Muscle layer of colon (tissue), 2 donors: ENCODE measurements around the gene LCE2A.
"Not testable (repeated sequence)": the region's sequence is repeated elsewhere in the genome, so short reads cannot be mapped to it uniquely, and the experiment has no call there.

ENCODE experiments used
- H3K27ac ChIP-seq: one replicate; pipeline ENCODE4 v1.7.0; 2013; ENCODE audit warnings: low read depth, mild to moderate bottlenecking, low read length, moderate library complexity
- H3K27me3 ChIP-seq, 2 donors: one replicate each; pipeline ENCODE4 v1.7.0; 2013; ENCODE audit warnings: low read length in 2 of 2, mild to moderate bottlenecking in 2 of 2; ENCODE audit not compliant: insufficient read depth in 2 of 2, control insufficient read depth in 1 of 2
- H3K36me3 ChIP-seq: one replicate; pipeline ENCODE4 v1.7.0; 2013; ENCODE audit warnings: mild to moderate bottlenecking, low read length; ENCODE audit not compliant: insufficient read depth
- H3K4me1 ChIP-seq: one replicate; pipeline ENCODE4 v1.7.0; 2013; ENCODE audit warnings: mild to moderate bottlenecking, low read length; ENCODE audit not compliant: insufficient read depth
- H3K4me3 ChIP-seq, 2 donors: one replicate each; pipeline ENCODE4 v1.7.0; 2013; ENCODE audit warnings: low read length in 2 of 2, low read depth in 1 of 2, mild to moderate bottlenecking in 1 of 2, moderate library complexity in 1 of 2
- H3K9ac ChIP-seq: one replicate; pipeline ENCODE4 v1.7.0; 2013; ENCODE audit warnings: low read length
- H3K9me3 ChIP-seq: one replicate; pipeline ENCODE4 v1.7.0; 2013; ENCODE audit warnings: mild to moderate bottlenecking, low read length
- donor health status: abdominal sarcoma.
- donor health status: Adenocarcinoma of cecum.

Gene LCE2A, protein sequence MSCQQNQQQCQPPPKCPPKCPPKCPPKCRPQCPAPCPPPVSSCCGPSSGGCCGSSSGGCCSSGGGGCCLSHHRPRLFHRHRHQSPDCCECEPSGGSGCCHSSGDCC

DNA sequence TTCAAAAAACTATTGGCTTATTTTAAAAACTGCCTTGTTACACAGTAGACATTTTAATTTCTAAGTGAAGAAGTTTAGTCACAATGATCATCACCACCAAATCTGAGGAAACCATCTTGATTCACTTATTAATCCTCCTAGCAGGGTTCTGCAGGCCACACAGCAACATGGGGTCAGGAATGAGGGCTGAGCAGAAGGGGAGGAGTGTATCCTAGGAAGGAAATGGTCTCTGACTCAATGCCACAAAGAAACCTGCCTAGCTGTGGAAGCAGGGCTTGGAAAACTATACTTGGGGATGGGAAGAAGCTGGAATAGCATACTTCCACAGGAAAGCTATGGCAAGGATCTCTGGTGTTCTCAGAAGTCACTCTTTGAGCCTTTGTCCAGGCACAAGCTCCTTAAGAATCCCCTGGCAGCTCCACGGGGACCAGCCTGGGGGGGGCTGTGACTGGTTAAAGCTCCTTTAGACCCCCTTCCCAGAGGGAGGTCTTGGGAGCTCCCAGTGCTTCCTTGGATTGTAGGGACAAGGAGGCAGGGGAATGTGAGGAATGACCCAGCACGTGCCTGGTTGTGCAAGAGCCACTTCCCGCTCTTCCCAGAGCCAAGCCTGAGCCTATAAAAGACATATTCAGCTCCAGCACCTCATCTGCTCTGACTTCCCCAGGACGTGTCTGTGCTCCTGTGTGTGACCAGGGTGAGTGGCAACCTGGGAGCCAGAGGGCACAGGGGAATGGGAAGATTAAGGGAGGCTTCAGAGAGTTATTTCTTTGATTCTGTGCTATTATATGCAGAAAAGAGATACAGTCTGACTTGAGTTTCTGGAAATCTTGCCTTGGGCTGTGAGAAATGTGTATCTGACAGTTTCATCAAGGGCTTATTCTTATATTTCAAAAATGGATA, at the start of gene LCE2A:
Gene LCE2A (plus strand): TSS at position 645 of the 900 bp plus-strand sequence. CDS start 557 bp downstream, outside the sequence.
- Histone ChIP-seq H3K27me3 (no peaks in the 10 kb centered on the region), H3K4me3 (no peak within 1 kb of the TSS), H3K4me1 (no peaks in the 10 kb centered on the region), H3K9me3 (no peaks in the 10 kb centered on the region), H3K36me3 (no peaks in the 10 kb centered on the region), H3K27ac (no peak within 1 kb of the TSS), H3K9ac (no peak within 1 kb of the TSS)

GRCh38 chr1:152654110-152654509, 44.0 kb upstream of the LCE2A start:
- Histone ChIP-seq H3K4me1 (no peaks in the 10 kb centered on the region), H3K27ac (no peak overlapping the region), H3K36me3 (no peaks in the 10 kb centered on the region), H3K9ac (no peak overlapping the region), H3K9me3 (no peaks in the 10 kb centered on the region), H3K4me3 (no peak overlapping the region), H3K27me3 (no peaks in the 10 kb centered on the region)

DNA sequence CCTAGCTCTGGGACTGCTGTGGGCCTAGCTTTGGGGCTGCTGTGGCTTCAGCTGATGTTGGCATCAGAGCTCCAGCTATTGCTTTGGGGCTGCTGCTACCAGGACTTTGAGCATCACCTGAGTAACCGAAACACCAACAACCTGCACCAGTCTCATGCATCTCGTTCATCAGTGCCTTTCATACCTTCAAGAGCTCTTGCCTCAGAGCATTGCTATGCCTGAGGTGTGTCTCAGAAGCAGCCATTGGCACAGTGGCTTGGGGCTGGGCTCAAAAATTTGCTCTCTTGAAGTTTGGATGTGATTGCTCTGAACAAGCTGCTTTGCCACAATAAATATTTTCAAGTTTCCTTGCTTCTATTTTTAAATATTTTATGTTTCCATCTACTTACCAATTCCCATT, 41.7 kb upstream of the LCE2A start:
- Histone ChIP-seq H3K4me3 (no peak overlapping the region), H3K36me3 (no peaks in the 10 kb centered on the region), H3K27me3 (no peaks in the 10 kb centered on the region), H3K27ac (no peak overlapping the region), H3K9ac (no peak overlapping the region), H3K9me3 (no peaks in the 10 kb centered on the region), H3K4me1 (no peaks in the 10 kb centered on the region)

DNA sequence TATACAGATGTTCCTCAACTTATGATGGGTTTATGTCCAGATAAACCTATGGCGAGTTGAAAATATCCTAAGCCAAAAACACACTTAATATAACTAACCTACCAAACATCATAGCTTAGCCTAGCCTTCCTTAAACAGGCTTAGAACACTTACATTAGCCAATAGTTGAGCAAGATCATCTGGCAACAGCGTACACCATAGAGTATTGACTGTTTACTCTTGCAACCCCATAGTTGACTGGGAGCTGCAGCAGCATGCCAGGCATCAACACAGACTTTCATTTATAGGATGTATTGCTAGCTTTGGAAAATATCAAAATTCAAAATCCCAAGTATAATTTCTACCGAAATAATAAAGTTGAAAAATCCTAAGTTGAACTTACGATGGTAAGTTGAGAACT, 40.5 kb upstream of the LCE2A start:
- Histone ChIP-seq H3K27ac (no peak overlapping the region), H3K4me3 (no peak overlapping the region), H3K9ac (no peak overlapping the region), H3K27me3 (no peaks in the 10 kb centered on the region), H3K4me1 (no peaks in the 10 kb centered on the region), H3K9me3 (no peaks in the 10 kb centered on the region), H3K36me3 (no peaks in the 10 kb centered on the region)

GRCh38 chr1:152658649-152659048, 39.5 kb upstream of the LCE2A start:
- Histone ChIP-seq H3K36me3 (no peaks in the 10 kb centered on the region), H3K27me3 (no peaks in the 10 kb centered on the region), H3K4me3 (no peak overlapping the region), H3K27ac (no peak overlapping the region), H3K9me3 (no peaks in the 10 kb centered on the region), H3K4me1 (no peaks in the 10 kb centered on the region), H3K9ac (no peak overlapping the region)

GRCh38 chr1:152663098-152663497, 35.0 kb upstream of the LCE2A start, which contains the start of gene LCE2D:
TSS of gene LCE2D (plus strand) at chr1:152663380. CDS start at chr1:152664106, 726 bp downstream.
- Histone ChIP-seq H3K9me3 (no peaks in the 10 kb centered on the region), H3K27me3 (no peaks in the 10 kb centered on the region), H3K36me3 (no peaks in the 10 kb centered on the region), H3K4me3 (no peak within 1 kb of the TSS), H3K4me1 (no peaks in the 10 kb centered on the region), H3K9ac (no peak within 1 kb of the TSS), H3K27ac (no peak within 1 kb of the TSS)

GRCh38 chr1:152666171-152666570, 32.0 kb upstream of the LCE2A start:
- not testable (repeated sequence) for H3K27ac ChIP-seq, H3K36me3 ChIP-seq, H3K4me3 ChIP-seq, H3K4me1 ChIP-seq, H3K27me3 ChIP-seq, H3K9me3 ChIP-seq, H3K9ac ChIP-seq

DNA sequence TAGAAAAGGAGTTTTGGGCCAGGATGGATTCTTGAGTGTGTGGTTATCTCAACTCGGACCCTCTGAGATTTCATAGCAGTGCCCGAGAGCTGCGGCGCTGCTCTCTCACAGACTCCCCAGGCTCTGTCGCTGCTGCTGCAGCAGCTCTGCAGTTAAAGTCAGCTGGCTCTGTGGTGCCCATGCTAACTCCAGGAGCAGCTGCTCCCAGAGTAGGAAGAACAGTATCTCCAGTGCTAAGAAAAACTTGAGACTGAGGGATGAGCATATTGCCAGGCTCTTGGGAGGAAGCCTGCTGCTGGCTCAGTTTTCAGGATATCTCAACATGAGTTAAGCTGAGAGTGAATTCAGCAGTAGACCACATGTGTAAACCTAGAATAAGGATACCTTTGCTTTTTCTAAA, 30.5 kb upstream of the LCE2A start:
- H3K27me3 ChIP-seq = no peaks in the 10 kb centered on the region
- H3K9me3 ChIP-seq = no peaks in the 10 kb centered on the region
- H3K4me1 ChIP-seq = no peaks in the 10 kb centered on the region
- no peaks in the 10 kb centered on the region for H3K36me3 ChIP-seq
- no peak overlapping the region for H3K9ac ChIP-seq
- no peak overlapping the region for H3K27ac ChIP-seq
- no peak overlapping the region for H3K4me3 ChIP-seq

DNA sequence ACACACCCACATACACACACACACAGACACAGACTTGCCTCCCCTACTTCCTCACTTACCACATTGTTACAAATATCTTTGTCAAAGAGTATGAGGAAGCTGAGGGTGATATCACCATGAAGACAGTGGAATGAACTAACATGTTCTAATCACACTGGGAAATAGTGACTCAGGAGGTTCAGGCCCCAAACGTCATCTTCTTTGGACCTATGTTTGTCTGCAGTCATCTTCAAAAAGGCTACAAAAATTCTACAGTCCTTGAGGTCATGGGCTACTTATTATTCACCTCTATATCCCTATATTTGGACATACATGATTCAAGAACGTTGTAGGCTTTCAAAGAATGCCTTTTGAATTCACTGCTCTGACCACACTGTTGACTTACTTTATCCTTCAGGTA, 25.1 kb upstream of the LCE2A start:
- H3K9ac ChIP-seq = no peak overlapping the region

GRCh38 chr1:152674983-152675382, 23.2 kb upstream of the LCE2A start, which contains the start of gene LCE2C:
TSS of gene LCE2C (plus strand) at chr1:152675279. CDS start at chr1:152676016, 737 bp downstream.
- H3K27me3 ChIP-seq, H3K9me3 ChIP-seq, H3K9ac ChIP-seq, H3K4me1 ChIP-seq, H3K4me3 ChIP-seq, H3K36me3 ChIP-seq, H3K27ac ChIP-seq: not testable (repeated sequence)

More for the DNA sequence above, 25.1 kb upstream of the LCE2A start:
- H3K4me1 ChIP-seq = no peaks in the 10 kb centered on the region
- no peaks in the 10 kb centered on the region for H3K9me3 ChIP-seq
- no peak overlapping the region for H3K4me3 ChIP-seq
- H3K27ac ChIP-seq = no peak overlapping the region
- no peaks in the 10 kb centered on the region for H3K27me3 ChIP-seq
- no peaks in the 10 kb centered on the region for H3K36me3 ChIP-seq

GRCh38 chr1:152679459-152679858, 18.7 kb upstream of the LCE2A start:
- Histone ChIP-seq H3K27me3 (no peaks in the 10 kb centered on the region), H3K4me1 (no peaks in the 10 kb centered on the region), H3K4me3 (no peak overlapping the region), H3K9me3 (no peaks in the 10 kb centered on the region), H3K27ac (no peak overlapping the region), H3K36me3 (no peaks in the 10 kb centered on the region), H3K9ac (no peak overlapping the region)

DNA sequence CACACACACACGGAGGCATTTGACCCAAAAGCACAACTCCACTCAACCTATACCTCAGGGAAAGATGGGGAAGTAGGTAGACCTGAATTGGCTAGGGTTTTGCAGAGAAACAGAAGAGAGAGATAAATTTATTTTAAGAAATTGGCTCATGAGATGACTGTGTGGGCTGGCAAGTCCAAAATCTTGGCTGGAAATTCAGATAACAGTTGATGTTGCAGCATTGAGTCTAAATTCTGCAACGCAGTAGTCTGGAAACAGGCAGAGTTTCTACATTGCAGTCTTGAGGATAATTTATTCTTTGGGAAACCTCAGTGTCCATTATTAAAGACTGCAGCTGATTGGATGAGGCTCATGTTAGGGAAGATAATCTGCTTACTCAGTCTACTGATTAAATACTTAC, 16.5 kb upstream of the LCE2A start:
- Histone ChIP-seq H3K36me3 (no peaks in the 10 kb centered on the region), H3K27me3 (no peaks in the 10 kb centered on the region), H3K4me3 (no peak overlapping the region), H3K27ac (no peak overlapping the region), H3K4me1 (no peaks in the 10 kb centered on the region), H3K9ac (no peak overlapping the region), H3K9me3 (no peaks in the 10 kb centered on the region)
